Measurements from ENCODE around the gene HOTAIR.

GRCh38 chr12:53981634-53982565, 7.1 kb upstream of the HOTAIR start:
- peak; percentile 90 for TF ChIP-seq EZH2 (IDR thresholded peaks at IDR 0.05)
- TF ChIP-seq, protein P1, sequence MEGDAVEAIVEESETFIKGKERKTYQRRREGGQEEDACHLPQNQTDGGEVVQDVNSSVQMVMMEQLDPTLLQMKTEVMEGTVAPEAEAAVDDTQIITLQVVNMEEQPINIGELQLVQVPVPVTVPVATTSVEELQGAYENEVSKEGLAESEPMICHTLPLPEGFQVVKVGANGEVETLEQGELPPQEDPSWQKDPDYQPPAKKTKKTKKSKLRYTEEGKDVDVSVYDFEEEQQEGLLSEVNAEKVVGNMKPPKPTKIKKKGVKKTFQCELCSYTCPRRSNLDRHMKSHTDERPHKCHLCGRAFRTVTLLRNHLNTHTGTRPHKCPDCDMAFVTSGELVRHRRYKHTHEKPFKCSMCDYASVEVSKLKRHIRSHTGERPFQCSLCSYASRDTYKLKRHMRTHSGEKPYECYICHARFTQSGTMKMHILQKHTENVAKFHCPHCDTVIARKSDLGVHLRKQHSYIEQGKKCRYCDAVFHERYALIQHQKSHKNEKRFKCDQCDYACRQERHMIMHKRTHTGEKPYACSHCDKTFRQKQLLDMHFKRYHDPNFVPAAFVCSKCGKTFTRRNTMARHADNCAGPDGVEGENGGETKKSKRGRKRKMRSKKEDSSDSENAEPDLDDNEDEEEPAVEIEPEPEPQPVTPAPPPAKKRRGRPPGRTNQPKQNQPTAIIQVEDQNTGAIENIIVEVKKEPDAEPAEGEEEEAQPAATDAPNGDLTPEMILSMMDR (IDR thresholded peaks at IDR 0.05), result no peak
- TF ChIP-seq EZH2phosphoT487 (IDR thresholded peaks at IDR 0.05), result peak; percentile 87

Measured in neural progenitor cell (in vitro differentiated cells).